NCI-H1105 treated with DMSO at 0.1 percent for 48 hours (cell line): ENCODE results near the gene SNTB2.
A peak's percentile ranks its signal among the peaks of the same experiment; 100 is the strongest.
"Not testable (repeated sequence)": the region's sequence is repeated elsewhere in the genome, so short reads cannot be mapped to it uniquely, and the experiment has no call there.

Experiments used
- DNase-seq: peaks from one replicate; lab custom pipeline; 2025; lab: John Stamatoyannopoulos, UW

Gene SNTB2

DNA sequence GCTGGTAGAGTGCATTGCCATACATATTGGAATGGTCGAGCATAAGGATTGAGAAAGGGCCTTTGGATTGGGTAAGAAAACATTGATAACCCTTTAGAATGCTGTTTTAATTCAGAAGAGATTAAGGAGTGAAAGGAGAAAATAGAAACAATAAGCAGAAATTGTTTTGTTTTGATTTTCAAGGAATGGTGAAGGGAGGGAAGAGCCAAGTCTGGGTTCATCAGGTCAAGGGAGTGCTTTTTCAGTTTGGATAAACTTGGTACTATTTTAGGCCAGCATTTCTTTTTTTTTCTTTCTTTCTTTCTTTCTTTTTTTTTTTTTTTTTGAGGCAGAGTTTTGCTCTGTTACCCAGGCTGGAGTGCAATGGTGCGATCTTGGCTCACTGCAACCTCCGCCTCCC, 50.3 kb downstream of the SNTB2 start:
- DNase-seq, result no peak

DNA sequence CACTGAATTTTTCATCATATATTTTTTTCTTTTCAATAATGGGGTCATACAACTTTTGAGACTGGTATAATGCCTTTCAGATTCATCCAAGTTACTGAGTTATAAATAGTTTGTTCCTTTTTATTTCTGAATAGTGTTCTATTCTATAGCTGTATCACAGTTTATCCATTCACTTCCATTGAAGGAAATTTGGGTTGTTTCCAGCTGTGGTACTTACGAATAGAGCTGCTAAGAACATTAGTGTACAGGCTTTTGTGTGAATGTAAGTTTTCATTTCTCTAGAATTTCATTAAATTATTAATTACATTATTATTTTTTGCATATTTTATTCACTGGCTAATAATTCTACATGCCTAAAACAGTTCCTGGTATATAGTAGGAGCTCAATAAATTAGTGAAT, 52.9 kb downstream of the SNTB2 start:
- DNase-seq, result no peak

DNA sequence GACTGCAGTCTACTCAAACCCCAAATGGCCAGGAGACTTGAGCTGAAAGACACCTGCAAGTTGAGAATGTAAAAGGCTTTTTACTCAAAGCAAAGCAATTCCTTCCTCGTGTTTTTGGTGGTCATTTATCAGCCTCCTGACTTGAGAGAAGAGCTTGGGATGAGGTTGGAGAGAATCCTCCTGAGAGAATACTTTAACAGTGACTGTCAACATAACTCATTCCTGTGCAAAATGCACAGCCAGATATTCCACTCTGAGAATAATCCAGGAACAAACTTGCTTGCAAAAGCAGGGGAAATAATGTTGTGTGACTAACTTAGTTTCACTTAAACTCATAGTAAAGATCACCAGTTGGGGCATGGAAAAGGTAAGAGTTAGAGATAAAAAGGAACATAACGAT, 53.4 kb downstream of the SNTB2 start:
- DNase-seq, result no peak

DNA sequence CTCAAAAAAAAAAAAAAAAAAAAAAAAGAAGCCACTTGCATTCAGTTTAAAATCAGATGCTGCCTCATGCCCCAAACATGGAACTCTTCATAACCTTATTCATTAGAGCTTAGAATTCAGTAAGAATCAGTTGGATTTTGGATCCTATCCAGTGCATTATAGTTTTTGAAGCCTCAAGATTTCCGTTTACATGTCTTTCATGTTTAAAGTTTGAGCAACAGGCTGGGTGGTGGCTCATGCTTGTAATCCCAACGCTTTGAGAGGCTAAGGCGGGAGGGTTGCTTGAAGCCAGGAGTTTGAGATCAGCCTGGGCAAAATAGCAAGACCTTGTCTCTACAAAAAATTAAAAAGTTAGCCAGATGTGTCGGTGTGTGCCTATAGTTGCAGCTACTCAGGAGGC, 55.0 kb downstream of the SNTB2 start:
- DNase-seq, result no peak

DNA sequence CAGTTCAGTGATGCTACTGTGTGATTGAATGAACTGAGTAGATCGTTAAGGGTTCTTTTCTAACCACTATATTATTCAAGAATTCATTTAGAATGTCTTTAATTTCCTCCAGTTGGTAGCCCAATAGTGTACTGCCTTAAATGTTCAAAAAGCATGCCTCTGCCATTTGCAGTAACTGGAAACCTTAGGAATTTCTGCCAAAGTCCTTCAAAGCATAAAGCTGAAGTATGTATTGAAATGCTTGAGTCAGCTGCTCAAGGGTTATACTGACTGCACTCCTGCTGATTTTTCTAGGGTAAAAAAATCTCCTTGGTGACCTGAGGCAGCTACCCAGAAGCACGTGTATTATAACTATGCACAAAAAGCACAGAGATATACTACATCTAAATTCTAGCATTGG, 56.5 kb downstream of the SNTB2 start:
- DNase-seq, result no peak

DNA sequence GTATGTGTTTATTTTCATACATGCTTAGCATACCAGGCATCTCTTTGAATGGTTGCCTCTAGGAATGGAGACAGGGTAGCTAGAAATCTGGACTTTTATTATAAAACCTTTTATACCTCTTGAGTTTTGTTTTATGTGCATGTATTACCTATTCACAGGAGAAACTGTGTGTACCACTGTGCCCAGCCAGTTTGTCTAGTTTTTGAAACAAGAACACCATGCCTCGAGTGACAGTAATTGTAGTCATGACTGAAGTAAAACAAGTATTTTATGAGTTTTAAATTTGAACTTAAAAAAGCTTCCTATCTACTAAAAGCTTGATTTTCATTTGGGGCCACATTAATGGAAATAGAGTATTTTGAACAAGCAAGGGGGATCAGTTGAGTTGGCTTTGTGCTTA, 57.4 kb downstream of the SNTB2 start:
- DNase-seq, result no peak

DNA sequence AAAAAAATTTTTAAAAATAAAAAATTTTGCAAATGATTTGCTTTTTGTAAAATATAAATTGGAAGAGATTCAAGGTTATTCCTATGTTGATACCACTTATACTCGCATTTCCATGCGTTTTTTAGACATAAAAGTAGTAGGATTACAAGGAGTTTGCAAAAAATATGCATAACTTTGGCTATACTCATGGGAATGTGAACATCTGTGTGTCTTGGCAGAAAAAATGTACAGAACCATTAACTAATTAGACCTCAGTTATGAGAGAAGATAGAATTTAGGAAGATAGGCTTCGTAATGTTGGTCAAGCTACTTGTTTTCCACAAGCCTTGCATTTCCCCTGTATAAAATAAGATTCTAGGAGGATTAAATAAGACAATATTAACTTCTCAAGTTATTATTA, 63.1 kb downstream of the SNTB2 start:
- no peak for DNase-seq

DNA sequence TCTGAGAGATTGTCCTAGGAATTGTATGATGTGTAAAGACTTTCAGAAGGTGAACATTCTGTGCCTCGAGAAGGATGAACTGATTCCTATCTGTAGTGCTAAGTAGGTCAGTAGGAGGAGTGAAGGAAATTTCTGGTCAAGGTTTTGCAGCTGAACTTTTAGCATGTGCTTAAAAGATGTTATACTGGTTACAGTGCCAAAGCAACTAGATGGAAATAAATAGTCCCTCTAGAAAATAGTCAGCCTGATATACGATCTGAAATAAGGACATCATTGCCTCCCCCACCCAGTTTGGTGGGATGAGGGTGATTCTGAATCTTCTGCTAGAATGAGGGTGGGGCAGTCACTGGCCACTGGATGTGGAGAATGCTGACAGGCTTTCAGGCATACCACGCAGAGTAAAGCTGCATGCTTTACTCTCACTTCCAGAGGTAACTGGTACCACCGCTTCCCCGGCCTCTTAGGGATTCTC, 66.9 kb downstream of the SNTB2 start:
- DNase-seq, result no peak

DNA sequence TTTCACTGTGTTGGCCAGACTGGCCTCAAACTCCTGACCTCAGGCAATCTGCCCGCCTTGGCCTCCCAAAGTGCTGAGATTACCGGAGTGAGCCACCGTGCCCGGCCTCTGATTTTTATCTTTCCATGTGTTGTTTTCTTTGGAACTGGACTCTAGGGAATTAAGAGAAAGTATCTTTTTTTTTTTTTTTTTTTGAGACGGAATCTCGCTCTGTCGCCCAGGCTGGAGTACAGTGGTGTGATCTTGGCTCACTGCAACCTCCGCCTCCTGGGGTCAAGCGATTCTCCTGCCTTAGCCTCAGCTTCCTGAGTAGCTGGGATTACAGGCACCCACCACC, 72.4 kb downstream of the SNTB2 start:
- not testable (repeated sequence) for DNase-seq

DNA sequence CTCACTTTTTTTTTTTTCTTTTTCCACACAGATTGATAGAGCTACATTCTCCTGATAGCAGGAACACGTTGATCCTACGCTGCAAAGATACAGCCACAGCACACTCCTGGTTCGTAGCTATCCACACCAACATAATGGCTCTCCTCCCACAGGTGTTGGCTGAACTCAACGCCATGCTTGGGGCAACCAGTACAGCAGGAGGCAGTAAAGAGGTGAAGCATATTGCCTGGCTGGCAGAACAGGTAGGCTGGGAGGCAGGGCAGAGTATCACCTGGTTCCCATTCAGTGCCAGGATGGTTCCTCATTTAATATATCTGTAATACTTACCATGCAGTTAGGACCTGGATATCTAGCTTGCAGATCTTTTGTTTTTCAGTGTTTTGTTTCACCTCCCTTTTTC, 73.1 kb downstream of the SNTB2 start:
- DNase-seq, result no peak

DNA sequence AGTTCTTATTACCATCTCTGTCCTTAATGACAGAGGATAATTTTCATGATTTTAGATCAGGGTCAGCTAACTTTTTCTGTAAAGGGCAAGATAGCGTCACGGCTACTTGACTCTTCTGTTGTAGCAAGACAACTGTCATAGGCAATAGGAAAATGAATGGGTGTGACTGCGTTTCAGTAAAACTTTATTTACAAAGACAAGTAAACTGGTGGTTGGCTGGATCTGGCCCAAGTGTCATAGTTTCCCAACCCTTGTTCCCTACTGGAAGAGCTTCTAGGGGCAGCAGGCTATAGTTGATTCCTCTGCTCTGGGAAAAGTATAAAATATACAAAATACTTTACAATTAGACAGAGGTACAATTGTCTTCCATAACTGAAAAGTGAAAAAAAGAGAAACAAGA, 73.5 kb downstream of the SNTB2 start:
- DNase-seq, result no peak

DNA sequence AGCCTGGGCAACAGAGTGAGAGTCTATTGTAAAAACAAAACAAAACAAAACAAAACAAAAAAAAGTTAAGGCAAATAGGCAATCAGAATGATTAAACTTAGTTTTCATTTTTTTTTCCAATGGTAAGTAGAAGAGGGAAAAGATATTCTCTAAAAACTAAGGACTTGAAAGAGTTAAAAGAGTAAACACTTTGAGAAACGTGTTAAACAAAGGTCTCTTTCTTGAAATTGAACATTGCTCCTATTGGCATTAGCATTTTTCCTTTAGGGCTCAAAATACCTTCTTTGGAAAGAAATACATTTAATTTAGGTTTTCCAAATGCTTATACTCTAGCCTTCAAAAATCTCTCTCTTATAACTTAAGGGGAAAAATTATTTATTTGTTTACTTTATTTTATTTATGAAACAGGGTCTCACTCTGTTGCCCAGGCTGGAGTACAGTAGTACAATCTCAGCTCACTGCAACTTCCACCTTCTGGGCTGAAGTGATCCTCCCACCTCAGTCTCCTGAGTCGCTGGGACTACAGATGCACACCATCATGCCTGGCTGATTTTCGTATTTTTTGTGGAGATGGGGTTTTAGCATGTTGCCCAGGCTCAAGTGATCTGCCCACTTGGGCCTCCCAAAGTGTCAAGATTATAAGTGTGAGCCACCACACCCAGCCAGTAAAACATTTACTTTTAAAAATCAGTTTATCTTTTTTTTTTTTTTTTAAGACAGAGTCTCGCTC, 79.5 kb downstream of the SNTB2 start:
- DNase-seq, result no peak

DNA sequence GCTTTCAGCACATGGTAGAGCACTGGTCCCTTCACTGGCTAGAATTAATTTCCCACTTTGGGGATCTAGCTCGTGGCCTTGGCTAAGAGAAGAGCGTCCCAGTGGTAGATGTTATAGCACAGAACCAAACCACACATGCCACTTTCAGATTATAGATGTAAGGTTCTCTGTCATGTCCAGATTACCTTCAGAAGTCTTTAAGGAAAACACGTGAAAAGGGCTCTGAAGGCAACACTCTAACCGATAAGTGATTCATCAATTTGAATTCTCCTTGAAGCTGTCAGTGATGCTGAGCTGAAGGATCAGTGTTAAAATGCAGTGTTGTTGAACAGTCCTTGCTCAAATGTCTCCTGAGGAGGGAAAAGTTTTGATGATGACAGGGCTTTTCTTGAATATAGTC, 80.7 kb downstream of the SNTB2 start:
- DNase-seq, result no peak

DNA sequence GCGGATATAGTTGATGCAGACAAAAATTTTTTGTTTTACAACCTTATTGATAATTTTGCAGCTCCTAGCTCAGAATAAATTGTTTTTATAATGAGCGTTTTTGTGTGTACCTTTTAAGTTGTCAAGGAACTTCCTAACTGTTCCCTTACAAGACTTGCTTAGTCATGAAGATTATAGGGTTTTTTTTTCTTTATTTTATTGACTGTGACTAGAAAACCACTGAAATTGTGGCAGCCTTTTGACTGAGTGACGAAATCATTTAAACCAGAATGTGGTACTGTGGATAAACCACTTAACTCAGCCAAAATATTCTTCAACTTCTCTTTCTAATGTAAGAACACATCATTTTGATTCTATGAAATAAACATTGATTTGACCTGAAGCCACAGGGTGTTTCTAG, 83.4 kb downstream of the SNTB2 start:
- no peak for DNase-seq

DNA sequence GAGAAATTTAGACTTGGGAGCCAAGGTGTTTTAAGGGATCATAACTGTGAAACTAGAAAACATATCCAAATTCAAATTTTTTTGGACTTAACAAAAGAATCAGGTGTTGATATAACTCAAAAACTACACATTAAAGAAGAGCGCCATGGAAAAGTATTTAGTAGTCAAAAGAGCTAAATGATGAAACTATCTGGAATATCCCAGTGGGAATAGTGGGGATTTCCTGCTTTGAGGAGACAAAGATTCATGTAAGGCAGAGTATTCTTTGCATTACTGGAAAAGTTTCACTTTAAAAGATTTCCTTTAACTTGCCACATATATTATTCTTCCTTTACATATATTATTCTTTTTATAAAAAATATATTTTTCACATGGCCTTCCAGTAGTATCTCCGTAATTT, 83.9 kb downstream of the SNTB2 start:
- DNase-seq, result no peak

DNA sequence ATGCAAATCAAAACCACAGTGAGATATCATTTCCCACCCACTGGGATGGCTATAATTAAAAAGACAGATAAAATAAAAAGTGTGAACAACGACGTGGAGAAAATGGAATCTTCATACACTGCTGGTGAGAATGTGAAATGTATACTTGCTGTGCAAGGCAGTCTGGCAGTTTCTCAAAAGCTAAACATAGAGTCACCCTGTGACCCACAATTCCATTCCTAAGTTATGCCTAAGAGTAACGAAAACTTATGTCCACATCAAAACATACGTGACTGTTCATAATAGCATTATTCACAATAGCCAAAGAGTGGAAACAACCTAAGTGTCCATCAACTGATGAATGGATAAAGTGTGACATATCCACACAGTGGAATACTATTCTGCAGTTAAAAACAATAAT, 86.0 kb downstream of the SNTB2 start:
- no peak for DNase-seq

DNA sequence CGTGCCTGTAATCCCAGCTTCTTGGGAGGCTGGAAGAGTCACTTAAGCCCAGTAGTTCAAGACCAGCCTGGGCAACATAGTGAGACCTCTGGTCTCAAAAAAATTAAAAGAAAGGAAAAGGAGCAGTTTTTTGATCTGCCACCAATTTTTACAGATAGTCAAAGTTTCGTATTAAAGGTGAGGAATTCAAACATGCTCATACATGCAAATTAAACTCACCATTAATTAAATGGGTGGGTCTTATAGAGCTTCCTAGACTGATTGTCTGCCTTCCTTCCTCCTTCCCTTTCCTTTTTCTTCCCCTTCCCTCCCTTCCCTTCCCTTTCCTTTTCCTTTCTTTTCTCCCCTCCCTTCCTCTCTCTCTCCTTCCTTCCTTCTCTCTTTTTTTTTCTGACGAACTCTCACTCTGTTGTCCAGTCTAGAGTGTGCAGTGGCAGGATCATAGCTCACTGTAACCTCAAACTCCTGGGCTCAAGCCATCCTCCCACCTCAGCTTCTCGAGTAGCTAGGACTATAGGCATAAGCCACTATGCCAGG, 87.8 kb downstream of the SNTB2 start:
- no peak for DNase-seq

DNA sequence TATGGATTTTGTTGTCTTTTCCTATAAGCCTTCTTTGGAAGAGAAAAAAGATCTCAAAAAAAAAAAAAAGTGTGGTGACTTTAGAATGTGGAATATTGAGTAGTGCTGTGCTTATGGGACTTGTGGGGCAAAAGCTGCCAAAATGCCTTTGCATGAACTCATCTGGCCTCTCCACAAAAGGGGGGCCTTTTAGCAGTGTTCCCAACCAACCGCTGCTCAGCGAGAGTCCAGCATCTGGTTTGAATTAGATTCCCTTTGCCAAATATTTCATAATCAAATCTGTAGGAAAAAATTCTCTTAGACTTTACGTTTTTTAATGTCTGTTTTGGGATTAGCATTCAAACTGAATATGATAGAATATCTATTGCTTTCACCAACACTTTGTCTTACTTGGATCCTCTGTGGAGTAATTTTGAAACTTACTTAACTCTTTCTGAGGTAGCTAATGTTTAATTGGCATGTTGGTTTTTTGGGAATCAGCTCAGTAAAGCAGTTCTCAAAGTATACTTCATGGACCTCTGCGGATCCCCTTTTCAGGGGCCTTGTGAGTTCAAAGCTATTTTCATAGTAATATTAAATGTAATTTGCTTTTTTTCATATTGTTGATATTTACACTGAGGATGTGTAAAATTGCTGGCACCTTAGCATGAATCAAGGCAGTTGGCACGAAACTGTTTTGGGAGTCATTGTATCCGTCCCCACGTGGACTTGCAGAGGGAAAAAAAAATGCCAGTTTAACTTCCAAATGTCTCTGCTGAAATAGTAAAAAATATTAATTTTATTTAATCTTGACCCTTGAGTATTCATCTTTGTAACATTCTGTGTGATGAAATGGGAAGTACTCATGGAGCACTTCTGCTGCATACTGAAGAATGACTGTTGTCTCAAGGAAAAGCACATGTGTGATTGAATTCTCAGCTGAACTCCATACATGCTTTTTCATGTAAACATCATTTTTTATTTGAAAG, 89.5 kb downstream of the SNTB2 start:
- no peak for DNase-seq

DNA sequence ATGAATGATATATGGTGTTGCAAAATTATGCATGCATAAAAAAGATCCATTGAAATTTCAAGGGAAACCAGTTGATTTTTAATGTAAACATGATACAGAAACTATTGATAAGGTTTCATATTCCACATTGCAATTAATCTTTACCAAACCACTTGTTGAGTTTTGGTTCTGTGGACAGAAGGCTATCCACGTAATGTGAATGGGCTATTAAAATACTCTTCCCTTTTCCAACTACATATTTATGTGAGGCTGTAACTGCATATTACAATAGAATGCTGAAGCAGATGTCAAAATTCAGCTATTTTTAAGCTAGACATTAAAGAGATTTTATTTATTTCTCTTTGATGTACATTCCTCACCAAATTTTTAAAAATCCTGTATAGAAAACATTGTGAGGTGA, 90.4 kb downstream of the SNTB2 start:
- no peak for DNase-seq

DNA sequence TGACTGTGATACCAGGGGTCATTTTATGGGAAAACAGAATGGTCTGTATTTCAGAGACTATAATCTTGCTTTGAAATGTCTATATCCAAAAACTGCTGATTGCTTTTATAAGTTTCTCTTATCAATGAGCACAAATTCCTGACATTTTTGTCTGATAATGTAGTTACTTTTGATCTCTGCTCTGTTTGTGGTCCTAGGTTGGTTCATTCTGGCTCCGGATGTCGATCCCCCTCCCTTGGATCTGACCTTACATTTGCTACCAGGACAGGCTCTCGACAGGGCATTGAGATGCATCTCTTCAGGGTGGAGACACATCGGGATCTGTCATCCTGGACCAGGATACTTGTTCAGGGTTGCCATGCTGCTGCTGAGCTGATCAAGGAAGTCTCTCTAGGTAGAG, 96.9 kb downstream of the SNTB2 start:
- no peak for DNase-seq

DNA sequence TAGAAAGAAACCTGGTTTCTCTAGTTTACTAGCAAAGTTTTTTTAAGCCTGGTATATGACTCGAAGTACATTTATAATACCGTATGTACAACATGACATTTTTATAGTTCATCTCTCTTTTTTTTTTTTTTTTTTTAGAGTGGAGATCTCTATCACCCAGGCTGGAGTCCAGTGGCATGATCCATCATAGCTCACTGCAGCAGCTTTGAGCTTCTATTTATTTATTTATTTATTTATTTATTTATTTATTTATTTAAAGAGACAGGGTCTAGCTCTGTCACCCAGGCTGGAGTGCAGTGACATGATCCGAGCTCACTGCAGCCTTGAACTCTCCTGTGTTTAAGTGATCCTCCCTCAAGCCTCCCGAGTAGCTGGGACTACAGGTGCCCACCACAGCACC, 98.3 kb downstream of the SNTB2 start:
- no peak for DNase-seq

DNA sequence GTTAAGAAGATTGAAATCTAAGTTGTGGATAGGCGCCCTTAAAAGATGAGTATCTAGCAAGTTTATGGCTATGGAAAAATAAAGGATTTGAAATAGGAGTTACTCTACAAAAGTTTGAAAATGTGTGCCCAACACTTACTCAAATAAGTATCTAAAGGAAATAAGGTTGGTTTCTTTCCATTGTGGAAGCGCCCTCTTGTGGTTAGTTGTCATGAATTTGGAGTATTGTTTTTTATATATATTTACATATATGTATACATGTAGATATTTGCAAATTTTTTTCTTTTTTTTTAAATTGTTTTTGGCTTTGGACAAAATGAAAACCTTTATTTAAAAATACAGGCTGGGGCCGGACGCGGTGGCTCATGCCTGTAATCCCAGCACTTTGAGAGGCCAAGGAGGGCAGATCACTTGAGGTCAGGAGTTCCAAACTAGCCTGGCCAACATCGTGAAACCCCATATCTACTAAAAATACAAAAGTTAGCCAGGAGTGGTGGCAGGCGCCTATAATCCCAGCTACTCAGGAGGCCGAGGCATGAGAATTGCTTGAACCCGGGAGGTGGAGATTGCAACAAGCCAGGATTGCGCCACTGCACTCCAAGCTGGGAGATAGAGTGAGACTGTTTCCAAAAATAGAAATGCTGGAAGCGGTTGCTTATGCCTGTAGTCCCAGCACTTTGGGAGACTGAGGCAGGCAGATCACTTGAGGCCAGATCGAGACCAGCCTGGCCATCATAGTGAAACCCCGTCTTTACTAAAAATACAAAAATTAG, 100.2 kb downstream of the SNTB2 start:
- DNase-seq, result peak; percentile 21
